ENCODE measurements around the gene PTDSS2.
A peak's percentile ranks its signal among the peaks of the same experiment; 100 is the strongest.

PTDSS2 gene

GRCh38 chr11:506238-506994 lies 56.3 kb downstream of the PTDSS2 start:
- H3K4me3 ChIP-seq (ENCODE audit: low read depth, low read length) = peak overlapping the region; percentile 93
- DNase-seq (ENCODE audit: low read depth) = peak; percentile 99
- no peak for TF ChIP-seq CTCF (conservative IDR thresholded peaks at IDR 0.05; ENCODE audit: low read depth, low read length)

GRCh38 chr11:506995-507726 lies 57.1 kb downstream of the PTDSS2 start, which contains the start of gene RNH1:
Gene RNH1, minus strand, starts transcription at chr11:507242. Its CDS starts 5,080 bp downstream, at chr11:502162.
- peak within 1 kb of the TSS; percentile 93 for H3K4me3 ChIP-seq (ENCODE audit: low read depth, low read length)
- peak; percentile 97 for DNase-seq (ENCODE audit: low read depth)
- no peak for TF ChIP-seq CTCF (conservative IDR thresholded peaks at IDR 0.05; ENCODE audit: low read depth, low read length)

- peak overlapping the region; percentile 66 for H3K4me3 ChIP-seq (ENCODE audit: low read depth, low read length)
- no peak for TF ChIP-seq CTCF (conservative IDR thresholded peaks at IDR 0.05; ENCODE audit: low read depth, low read length)
- DNase-seq (ENCODE audit: low read depth) = no peak
Measured at GRCh38 chr11:507727-508515, 57.8 kb downstream of the PTDSS2 start.

GRCh38 chr11:508956-509355 lies 58.9 kb downstream of the PTDSS2 start:
- no peak overlapping the region for H3K4me3 ChIP-seq (ENCODE audit: low read depth, low read length)
- no peak for DNase-seq (ENCODE audit: low read depth)
- TF ChIP-seq CTCF (conservative IDR thresholded peaks at IDR 0.05; ENCODE audit: low read depth, low read length) = no peak

- DNase-seq (ENCODE audit: low read depth) = no peak
- no peak for TF ChIP-seq CTCF (conservative IDR thresholded peaks at IDR 0.05; ENCODE audit: low read depth, low read length)
- no peak overlapping the region for H3K4me3 ChIP-seq (ENCODE audit: low read depth, low read length)
Measured at GRCh38 chr11:512761-513595, 62.9 kb downstream of the PTDSS2 start.

- H3K4me3 ChIP-seq (ENCODE audit: low read depth, low read length) = no peak overlapping the region
- DNase-seq (ENCODE audit: low read depth) = no peak
- TF ChIP-seq CTCF (conservative IDR thresholded peaks at IDR 0.05; ENCODE audit: low read depth, low read length) = no peak
Measured at GRCh38 chr11:514606-515005, 64.5 kb downstream of the PTDSS2 start.

Measured in choroid plexus epithelial cell (primary cell).